GM19324 (cell line): ENCODE measurements around the gene SREBF2.

ENCODE experiments used
- ATAC-seq: cut with Tn5 transposase; IDR thresholded peaks from one replicate; pipeline ENCODE4 v1.9.1; 2021; ENCODE audit warnings: mild to moderate bottlenecking, moderate library complexity; ENCODE audit not compliant: unreplicated experiment, low FRiP score

Gene SREBF2

GRCh38 chr22:41905411-41906202 lies 72.7 kb downstream of the SREBF2 start:
- no peak for ATAC-seq

DNA sequence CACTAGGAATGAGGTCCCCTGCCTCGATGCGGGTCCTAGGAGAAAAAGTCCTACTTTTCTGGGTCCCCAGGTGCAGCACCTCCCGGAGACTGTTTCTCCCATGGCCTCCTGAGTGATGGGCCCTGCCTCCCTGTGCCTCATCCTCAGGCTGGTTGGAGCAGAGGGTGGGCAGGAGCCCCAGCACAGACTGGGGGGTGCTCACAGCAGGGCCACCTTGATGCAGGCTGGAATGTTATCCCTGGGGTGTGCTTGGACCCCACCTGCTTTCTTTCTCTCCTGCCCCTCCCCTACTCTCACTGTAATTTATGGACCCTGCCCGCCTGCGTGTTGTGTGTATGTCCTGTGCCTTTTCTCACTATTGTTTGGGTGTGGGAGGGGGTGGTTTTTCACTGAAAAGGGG lies 73.9 kb downstream of the SREBF2 start:
- no peak for ATAC-seq

DNA sequence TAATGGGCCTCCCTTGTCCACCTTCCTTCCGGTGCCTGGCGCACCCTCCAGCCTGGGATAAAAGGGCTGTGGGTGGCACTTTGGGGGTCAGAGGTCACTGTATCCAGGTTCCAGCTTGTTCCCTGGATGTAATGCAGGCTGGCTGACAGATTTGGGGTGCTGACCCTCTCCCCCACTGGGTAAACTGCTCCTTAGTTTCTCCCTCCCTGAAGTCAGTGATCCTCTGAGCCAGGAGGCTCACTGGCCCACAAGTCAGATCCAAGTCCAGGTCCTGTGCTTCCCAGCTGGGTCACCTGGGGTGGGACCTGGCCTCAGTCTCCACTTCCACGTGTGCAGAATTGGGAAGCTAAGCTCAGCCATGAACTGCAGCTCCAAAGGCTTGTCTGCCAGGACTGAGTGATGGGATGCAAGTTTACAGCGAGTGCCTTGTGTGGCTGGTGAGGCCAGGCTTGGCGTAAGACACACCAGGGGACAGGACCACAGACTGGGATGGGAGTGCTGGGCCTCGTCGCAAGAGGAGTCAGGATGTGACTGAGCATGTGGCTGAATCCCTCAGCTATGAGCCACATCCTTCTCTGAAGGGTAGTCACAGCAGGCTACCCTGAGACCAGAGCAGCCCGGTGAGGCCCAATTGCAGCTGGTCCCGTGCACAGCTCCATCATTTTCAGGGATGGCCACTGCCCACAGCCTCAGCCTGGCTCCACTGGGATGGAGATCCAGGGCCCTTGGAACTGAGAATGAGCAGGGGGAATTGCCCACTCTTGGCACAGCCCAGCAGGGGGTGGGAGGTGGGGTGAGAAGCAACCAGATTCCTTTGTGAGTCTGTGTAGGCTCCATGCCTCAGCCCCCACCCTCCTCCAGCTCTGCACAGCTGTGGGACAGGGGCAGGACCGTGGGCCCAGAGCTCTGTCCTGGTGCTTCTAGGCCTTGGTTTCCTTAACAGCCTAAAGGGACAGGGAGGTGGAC lies 74.8 kb downstream of the SREBF2 start:
- ATAC-seq: no peak

- ATAC-seq: no peak
Observed at GRCh38 chr22:41908411-41909309, 75.8 kb downstream of the SREBF2 start.

DNA sequence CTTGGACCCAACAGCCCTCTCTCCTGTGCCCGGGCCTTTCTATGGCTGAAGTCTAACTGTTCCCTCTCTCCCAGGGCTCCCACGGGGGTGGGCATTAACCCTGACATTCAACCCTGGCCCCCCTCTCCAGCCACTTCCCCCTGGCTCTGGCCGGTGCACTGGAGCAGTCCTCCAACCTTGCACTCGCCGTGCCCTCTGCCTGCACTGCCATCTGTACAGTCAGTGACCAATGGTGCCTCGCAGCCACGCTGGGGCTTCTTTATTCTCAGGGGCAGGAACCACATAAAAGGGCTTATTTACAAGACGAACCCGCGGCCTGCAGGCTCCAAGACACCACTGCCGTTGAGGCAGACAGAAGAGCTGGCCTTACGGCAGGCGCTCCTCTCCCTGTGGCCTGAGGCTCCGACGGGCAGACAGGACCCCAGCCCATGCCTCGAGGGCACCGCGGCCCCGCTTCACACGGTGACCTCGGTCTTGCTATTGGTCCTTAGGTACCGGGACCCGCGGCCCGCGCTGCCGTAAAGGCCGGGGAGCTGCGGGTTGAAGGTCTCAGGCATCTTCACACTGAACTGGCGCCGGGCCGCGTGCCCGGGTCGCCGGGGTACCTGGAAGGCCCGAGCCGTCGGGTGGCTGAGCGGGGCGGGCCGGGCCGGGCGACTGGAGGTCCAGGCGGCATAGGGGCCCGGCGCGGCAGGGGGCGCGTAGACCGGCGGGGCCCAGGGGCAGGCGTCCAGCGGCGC lies 76.6 kb downstream of the SREBF2 start:
- no peak for ATAC-seq

GRCh38 chr22:41910050-41911000 lies 77.4 kb downstream of the SREBF2 start:
- ATAC-seq: no peak

DNA sequence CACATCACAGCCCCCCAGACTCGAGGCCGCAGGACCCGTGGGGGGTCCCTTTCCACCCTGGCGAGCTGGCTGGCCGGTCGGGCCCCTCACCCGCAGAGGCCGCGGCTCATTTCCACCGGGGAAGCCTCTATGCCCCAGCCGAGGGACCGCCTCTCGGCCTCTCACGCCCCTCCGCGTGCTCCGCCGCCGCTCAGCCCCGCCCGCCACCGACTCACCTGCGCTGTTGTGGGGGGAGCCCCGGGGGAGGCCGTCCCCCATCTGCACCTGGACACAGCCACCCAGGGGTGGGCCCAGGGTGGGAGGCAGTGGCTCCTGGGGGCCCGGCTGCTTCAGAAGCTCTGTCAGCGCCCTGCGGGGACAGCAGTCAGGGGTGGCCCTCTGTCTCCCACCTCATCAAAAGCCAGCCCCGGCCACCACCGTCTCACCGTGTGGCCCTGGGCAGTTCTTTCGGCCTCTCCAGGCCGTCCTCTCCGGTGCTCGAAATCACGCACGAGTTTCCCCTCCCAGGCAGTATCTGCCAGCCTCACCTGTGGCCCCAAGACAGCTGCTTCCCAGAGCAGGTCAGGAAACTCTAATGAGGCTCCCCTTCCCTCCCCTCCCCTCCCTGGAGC lies 78.2 kb downstream of the SREBF2 start:
- no peak for ATAC-seq

DNA sequence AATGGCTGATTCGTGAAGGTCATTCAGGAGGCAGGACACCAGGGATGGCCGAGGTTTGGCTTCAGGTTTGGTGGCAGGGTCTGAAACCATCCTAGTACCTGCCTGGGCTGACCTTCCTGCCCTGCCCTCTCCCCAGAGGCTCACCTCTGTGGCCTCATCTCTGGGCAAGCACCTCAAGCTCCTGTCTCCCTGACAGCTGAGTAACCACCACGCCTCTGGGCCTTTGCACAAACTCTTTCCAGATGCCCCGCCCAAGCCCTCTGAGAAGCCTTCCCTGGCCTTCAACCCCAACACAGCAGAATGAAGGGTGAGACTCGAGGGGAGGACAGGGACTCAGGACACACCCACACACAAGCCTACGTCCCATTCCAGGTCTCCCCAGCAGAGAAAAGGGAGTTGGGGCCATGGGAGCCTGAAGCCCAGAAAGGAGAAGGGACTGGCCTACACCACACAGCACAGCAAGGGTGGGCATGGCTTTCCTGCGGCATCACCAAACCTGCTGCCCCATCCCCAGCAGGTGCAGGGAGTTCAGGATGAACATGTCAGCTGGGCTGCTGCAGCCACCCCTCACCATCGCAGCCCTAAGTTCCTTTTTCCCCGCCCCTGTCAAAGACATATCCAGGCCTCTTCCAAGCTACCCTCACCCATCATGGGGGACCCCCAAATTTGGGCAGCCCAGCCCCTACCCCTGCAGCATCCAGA lies 79.6 kb downstream of the SREBF2 start:
- no peak for ATAC-seq

- no peak for ATAC-seq
Observed at GRCh38 chr22:41913040-41913719, 80.3 kb downstream of the SREBF2 start.

- no peak for ATAC-seq
Observed at GRCh38 chr22:41913842-41914534, 81.1 kb downstream of the SREBF2 start.

GRCh38 chr22:41914611-41915034 lies 81.7 kb downstream of the SREBF2 start:
- ATAC-seq: no peak

- no peak for ATAC-seq
Observed at GRCh38 chr22:41915035-41915785, 82.3 kb downstream of the SREBF2 start, which contains the start of gene SHISA8. SHISA8 (minus strand) TSS chr22:41915074; CDS start chr22:41914667, 407 bp downstream.

DNA sequence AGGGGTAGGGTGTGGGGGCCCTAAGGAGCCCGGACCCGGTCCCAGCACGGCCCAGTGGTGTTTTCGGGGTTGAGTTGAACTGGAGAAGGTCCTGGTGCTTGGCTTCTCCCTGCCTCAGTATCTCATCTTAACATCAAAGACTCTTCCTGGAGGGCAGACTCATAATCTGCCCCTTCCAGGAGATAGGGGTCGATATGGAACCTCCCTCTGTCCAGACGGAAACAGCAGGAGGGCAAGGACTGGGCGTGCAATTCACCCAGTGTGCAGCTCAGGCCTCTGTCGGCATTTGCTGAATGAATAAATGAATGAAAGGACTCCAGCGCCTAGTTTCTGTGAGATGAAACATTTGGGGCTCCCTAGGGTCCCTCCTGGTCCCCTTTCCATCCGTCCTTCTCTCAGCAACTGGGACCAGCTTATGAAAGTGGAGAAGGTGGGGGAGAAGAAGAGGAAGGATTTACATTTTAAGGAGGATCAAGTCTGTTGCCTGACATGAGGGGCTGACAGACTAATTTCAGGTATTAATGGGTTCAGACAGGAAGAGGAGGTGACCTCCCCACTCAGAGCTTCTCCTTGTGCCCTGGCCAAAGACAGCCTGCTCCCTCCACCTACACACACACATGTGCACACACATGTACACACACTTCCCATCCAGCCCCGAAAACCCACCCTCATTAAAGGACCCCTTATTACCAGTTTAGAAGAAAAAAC lies 83.0 kb downstream of the SREBF2 start:
- no peak for ATAC-seq

DNA sequence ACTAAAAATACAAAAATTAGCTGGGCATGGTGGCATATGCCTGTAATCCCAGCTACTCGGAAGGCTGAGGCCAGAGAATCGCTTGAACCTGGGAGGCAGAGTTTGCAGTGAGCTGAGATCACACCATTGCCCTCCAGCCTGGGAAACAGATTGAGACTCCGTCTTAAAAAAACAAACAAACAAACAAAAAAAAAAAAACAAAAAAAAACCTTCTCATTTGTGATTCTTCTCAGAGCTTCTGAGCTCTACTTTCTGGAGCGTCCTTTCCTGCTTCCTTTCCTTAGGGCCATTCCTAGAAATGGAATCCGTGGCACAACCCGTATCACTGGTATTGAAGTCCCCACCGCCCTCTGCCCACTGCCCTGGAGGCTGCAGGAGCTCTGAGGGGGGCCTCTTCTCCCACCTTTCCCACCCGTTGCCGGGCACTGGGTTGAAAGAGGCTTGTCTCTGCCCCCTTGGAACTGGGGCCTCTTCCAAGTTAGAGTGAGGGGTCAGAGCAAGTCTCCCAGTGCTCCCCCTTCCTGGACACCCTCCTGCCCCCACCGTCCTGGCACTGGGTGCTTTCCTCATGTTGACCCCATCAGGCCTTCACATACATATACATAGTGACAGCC lies 83.9 kb downstream of the SREBF2 start:
- ATAC-seq: no peak
